Measurements from ENCODE around the gene M1AP.

M1AP gene

DNA sequence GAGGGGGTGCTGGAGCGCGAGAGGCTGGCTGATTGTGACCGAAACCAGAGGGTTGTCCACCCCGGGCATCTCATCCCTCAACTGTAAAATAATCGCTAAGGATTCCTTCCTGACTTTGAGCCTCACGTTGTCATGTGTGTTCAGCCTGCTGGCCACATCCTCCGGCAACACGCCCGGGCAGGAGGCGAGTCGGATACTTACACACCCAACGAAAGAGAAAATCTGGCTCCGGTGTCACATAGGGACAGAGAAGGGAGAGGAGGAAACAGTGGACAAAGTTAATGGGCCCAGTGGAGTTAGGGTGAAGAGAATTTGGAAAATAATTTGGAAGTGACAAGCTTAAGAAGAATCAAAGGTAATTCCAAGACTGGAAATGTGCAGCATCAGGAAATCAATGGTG, 131.5 kb downstream of the M1AP start:
- H3K9ac ChIP-seq (ENCODE audit: low read depth, low read length): no peak overlapping the region
- no peaks in the 10 kb centered on the region for H3K36me3 ChIP-seq (ENCODE audit: insufficient read depth, low read length)
- peaks cover 6% of the 10 kb centered on the region; the same call in 1 of the 2 replicates for H3K9me3 ChIP-seq (ENCODE audit: insufficient read depth, low read depth, low read length)
- no peak overlapping the region for H3K27ac ChIP-seq (ENCODE audit: low read depth, low read length)
- peaks cover 93% of the 10 kb centered on the region for H3K27me3 ChIP-seq (ENCODE audit: insufficient read depth, low read length)
- H3K4me3 ChIP-seq (ENCODE audit: low read length): no peak overlapping the region
- 0 out of 2 replicates have a peak, but pooled peaks cover 2% of the 10 kb centered on the region for H3K4me1 ChIP-seq (ENCODE audit: insufficient read depth, low read length)
- WGBS: 91% methylated on average over 13 of the region's 13 CpGs

DNA sequence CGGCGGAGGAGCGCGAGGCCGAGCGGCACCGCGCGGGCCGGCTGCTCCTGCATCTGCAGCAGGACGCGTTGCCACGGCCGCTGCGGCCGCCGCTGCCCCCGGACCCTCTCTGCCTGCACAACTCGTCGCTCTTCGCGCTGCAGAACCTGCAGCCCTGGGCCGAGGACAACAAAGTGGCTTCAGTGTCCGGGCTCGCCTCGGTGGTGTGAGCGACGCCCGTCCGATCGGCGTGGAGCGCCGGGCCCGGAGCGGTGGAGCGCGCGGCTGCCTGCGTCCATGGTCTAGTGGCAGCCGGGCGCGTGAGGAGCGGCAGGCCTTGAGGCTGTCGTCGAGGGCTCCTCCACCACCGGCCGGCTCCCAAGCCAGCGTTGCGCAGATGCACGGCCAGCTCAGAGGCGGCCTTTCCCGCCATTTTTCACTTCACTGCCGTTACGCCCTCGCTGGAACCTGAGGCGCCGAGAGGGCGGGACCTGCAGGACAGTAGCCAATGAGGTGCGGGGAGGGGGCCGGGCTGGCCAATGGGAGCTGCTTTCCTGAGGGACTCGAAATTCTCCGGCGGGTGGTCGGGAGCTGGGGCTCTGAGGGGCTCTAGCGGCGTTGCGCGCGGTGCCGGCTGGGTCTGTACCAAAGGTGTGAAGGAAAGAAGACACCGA, 132.0 kb downstream of the M1AP start:
- Histone ChIP-seq H3K4me1 (ENCODE audit: insufficient read depth, low read length) (0 out of 2 replicates have a peak, but pooled peaks cover 2% of the 10 kb centered on the region), H3K36me3 (ENCODE audit: insufficient read depth, low read length) (no peaks in the 10 kb centered on the region), H3K4me3 (ENCODE audit: low read length) (peak overlapping the region; percentile 37), H3K9me3 (ENCODE audit: insufficient read depth, low read depth, low read length) (peaks cover 6% of the 10 kb centered on the region; the same call in 1 of the 2 replicates), H3K27ac (ENCODE audit: low read depth, low read length) (no peak overlapping the region), H3K9ac (ENCODE audit: low read depth, low read length) (no peak overlapping the region), H3K27me3 (ENCODE audit: insufficient read depth, low read length) (peaks cover 99% of the 10 kb centered on the region)
- 7% methylated on average over 72 of the region's 72 CpGs for WGBS

DNA sequence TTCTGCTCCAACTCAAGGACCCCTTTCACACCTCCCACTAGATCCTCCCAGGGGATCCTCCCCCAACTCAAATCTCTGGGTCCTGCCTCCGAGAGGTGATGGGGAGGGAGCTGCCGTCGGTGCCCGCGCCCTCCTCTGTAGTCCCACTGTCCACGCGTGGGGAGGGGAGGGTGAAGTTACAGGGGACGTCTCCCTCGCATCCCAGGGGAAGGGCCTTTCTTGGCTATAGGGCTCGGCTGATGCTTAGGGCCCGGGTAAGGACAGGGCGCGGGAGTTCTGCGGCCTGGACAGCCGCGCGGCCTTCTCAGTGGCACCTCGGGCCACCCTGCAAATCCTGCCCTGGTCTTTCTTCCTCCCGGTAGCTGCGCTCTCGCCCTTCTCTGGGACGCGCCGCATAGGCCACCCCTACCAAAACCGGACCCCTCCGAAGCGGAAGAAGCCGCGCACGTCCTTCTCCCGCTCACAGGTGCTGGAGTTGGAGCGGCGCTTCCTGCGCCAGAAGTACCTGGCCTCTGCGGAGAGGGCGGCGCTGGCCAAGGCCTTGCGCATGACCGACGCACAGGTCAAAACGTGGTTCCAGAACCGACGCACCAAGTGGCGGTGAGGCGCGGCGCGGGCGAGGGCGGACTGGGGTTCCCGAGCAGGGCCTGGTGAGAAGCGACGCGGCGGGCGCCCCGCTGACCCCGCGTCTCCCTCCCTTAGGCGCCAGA, 132.7 kb downstream of the M1AP start:
- peak overlapping the region; percentile 37 for H3K4me3 ChIP-seq (ENCODE audit: low read length)
- H3K9me3 ChIP-seq (ENCODE audit: insufficient read depth, low read depth, low read length): peaks cover 6% of the 10 kb centered on the region; the same call in 1 of the 2 replicates
- H3K9ac ChIP-seq (ENCODE audit: low read depth, low read length): no peak overlapping the region
- no peaks in the 10 kb centered on the region for H3K36me3 ChIP-seq (ENCODE audit: insufficient read depth, low read length)
- H3K27ac ChIP-seq (ENCODE audit: low read depth, low read length): no peak overlapping the region
- H3K4me1 ChIP-seq (ENCODE audit: insufficient read depth, low read length): 0 out of 2 replicates have a peak, but pooled peaks cover 2% of the 10 kb centered on the region
- peaks cover 100% of the 10 kb centered on the region for H3K27me3 ChIP-seq (ENCODE audit: insufficient read depth, low read length)
- 3% methylated on average over 60 of the region's 60 CpGs for WGBS

DNA sequence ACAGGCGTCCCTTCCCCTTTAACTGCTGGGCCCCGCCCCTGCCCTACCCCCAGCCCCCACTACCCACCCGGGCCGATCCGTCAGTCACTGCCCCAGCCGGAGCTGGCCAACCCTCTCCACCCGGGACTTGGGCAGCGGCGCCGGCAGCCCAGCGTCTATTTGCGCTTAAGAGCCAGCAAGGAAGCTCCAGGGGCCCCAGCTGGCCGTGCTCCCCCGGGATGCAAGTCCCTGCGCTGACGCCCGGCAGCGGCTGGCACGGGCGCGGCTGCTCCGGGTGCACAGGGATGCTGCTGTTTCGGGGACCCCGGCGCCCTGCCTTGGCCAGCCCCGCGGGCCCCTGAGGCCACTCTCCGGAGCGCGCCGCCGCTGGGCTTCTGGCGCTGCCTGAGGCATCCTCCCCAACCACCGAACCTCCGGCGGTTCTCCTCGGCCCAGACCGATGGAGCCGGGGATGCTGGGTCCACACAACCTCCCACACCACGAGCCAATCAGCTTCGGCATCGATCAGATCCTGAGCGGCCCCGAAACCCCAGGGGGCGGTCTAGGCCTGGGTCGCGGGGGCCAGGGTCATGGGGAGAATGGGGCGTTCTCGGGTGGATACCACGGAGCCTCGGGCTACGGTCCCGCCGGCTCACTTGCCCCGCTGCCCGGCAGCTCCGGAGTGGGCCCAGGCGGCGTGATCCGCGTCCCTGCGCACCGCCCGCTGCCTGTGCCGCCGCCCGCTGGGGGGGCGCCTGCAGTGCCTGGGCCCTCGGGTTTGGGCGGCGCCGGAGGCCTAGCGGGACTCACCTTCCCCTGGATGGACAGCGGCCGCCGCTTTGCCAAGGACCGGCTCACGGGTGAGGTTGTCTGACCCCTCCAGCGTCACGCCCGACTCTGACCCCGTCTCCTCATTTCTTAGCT, 133.5 kb downstream of the M1AP start, which contains the start of gene TLX2:
Gene TLX2 (plus strand): TSS at position 83 of the 903 bp plus-strand sequence. CDS start 357 bp downstream, at position 440.
- Histone ChIP-seq H3K36me3 (ENCODE audit: insufficient read depth, low read length) (no peaks in the 10 kb centered on the region), H3K9me3 (ENCODE audit: insufficient read depth, low read depth, low read length) (peaks cover 6% of the 10 kb centered on the region; the same call in 1 of the 2 replicates), H3K4me3 (ENCODE audit: low read length) (peak within 1 kb of the TSS; percentile 37), H3K9ac (ENCODE audit: low read depth, low read length) (no peak within 1 kb of the TSS), H3K27me3 (ENCODE audit: insufficient read depth, low read length) (peaks cover 100% of the 10 kb centered on the region), H3K4me1 (ENCODE audit: insufficient read depth, low read length) (0 out of 2 replicates have a peak, but pooled peaks cover 2% of the 10 kb centered on the region), H3K27ac (ENCODE audit: low read depth, low read length) (no peak within 1 kb of the TSS)
- 3% methylated on average over 82 of the region's 82 CpGs for WGBS

DNA sequence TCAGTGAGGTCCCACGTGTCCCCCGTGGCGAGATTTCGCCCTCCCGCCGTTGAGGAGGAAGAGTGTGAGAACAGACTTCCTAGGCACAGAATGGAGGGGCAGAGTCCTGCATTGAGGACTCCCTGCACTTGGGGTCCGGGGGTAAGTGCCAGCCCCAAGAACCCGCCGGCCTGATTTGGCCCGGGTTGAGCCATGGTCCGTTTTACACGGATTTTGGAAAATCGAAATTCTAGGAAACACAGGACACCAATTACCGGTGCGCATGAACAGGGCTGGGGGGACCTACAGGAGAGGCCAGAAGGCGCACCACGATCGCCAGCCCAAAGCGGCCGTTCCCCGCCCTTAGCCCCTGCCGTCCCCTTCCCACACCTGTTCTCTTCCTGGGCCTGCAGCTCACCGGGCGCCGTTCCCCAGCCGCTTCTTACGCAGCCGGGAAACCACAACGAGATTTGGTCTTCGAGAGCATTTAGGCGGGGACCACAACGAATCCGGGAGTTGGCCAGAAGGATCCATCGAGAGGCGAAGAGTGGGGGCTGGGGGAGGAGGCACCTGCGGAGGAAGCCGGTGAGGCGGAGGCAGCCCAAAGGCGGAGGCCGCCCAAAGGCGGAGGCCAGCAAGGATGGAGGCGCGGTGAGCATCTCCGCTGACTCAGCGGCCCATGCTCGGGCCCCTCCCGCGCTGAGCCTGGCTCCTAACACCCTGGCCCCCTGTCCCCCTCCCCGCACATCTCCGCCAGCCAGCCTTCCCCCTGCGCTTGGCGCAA, 134.3 kb downstream of the M1AP start:
- H3K4me3 ChIP-seq (ENCODE audit: low read length): peak overlapping the region; percentile 26
- WGBS: 1% methylated on average over 52 of the region's 52 CpGs
- no peak overlapping the region for H3K9ac ChIP-seq (ENCODE audit: low read depth, low read length)
- H3K9me3 ChIP-seq (ENCODE audit: insufficient read depth, low read depth, low read length): peaks cover 6% of the 10 kb centered on the region; the same call in 1 of the 2 replicates
- 0 out of 2 replicates have a peak, but pooled peaks cover 3% of the 10 kb centered on the region for H3K4me1 ChIP-seq (ENCODE audit: insufficient read depth, low read length)
- H3K27ac ChIP-seq (ENCODE audit: low read depth, low read length): no peak overlapping the region
- H3K36me3 ChIP-seq (ENCODE audit: insufficient read depth, low read length): no peaks in the 10 kb centered on the region
- peaks cover 100% of the 10 kb centered on the region for H3K27me3 ChIP-seq (ENCODE audit: insufficient read depth, low read length)

DNA sequence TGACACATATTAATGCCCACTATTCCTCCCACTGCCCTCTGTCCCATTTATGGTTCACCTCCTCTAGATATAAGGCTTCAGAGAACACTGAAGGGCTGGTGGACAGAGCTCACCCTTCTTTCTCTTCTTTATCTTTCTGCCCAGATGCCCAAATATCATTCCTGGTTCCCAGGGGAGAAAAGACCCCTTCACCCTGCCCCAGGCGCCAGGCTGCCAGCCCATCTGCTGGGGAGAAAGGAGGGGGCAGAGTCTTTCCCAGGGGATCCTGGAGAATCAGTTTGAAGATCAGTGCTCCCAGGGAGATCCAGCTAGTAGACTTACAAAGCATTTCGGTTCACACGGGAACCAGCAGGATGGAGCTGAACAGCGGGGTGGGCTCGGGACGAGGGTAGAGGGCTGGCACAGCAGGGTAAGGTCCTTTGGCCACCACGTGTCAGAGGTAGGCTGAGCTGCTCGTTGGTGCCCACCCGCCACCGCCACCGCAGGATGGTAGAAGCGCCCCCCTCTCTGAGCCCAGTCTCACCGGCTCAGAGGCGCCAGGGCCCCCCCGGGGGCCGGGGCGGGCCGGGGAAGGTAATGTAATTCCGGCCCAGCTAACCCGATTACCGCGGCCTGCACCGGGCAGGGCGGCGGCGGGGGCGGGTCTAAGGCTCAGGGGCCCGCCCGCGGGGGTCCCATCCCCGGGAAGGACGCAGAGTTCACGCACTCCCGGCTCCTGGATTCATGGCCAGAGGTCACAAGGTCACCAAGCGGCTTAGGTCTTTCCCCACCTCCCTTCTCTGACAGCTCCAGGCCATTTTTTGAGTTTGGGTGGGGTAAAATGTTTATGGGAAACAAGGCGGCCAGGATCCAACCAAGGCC, 135.2 kb downstream of the M1AP start:
- 3% methylated on average over 36 of the region's 36 CpGs for WGBS
- peak overlapping the region; percentile 26; the same call in 1 of the 2 replicates for H3K4me3 ChIP-seq (ENCODE audit: low read length)
- H3K27me3 ChIP-seq (ENCODE audit: insufficient read depth, low read length): peaks cover 98% of the 10 kb centered on the region
- peaks cover 8% of the 10 kb centered on the region; the same call in 1 of the 2 replicates for H3K4me1 ChIP-seq (ENCODE audit: insufficient read depth, low read length)
- H3K27ac ChIP-seq (ENCODE audit: low read depth, low read length): no peak overlapping the region
- H3K9me3 ChIP-seq (ENCODE audit: insufficient read depth, low read depth, low read length): peaks cover 6% of the 10 kb centered on the region; the same call in 1 of the 2 replicates
- H3K36me3 ChIP-seq (ENCODE audit: insufficient read depth, low read length): no peaks in the 10 kb centered on the region
- H3K9ac ChIP-seq (ENCODE audit: low read depth, low read length): no peak overlapping the region

DNA sequence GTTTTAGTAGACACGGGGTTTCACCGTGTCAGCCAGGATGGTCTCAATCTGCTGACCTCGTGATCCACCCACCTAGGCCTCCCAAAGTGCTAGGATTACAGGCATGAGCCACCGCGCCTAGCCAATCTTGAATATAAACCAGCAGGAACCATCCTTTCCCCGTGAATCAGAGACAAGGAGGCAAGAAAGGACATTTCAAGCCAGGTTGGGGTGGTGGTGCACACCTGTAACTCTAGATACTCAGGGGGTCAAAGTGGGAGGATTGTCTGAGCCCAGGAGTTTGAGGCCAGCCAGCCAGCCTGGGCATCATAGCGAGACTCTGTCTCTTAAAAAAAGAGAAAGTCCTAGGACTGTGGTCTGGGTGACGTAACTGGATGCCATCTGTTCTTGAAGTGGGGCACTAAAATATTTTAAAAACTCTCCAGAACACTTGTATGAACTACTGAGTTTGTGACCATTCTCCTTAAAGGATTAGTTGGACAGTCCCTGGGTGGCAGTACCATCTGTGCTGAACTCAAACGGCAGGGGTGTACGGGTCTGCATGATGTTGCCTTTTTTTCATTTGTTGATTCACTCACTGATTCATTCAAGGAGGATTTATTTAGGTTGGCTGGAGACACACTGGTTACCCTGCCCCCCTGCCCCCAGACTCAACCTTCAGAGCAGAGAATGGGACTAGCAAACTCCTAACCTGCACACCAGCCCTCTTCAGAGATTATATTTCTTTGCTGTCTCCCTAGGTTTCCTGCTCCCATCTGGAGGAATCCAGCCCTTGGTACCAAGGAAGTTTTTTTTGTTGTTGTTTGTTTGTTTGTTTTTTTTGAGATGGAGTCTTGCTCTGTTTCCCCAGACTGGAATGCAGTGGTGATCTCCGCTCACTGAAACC, 136.8 kb downstream of the M1AP start:
- WGBS: 75% methylated on average over 11 of the region's 11 CpGs
- Histone ChIP-seq H3K4me1 (ENCODE audit: insufficient read depth, low read length) (peaks cover 13% of the 10 kb centered on the region; the same call in 1 of the 2 replicates), H3K36me3 (ENCODE audit: insufficient read depth, low read length) (no peaks in the 10 kb centered on the region), H3K27me3 (ENCODE audit: insufficient read depth, low read length) (peaks cover 81% of the 10 kb centered on the region), H3K9me3 (ENCODE audit: insufficient read depth, low read depth, low read length) (peaks cover under 1% of the 10 kb centered on the region; the same call in 1 of the 2 replicates), H3K9ac (ENCODE audit: low read depth, low read length) (no peak overlapping the region), H3K27ac (ENCODE audit: low read depth, low read length) (no peak overlapping the region), H3K4me3 (ENCODE audit: low read length) (no peak overlapping the region)

DNA sequence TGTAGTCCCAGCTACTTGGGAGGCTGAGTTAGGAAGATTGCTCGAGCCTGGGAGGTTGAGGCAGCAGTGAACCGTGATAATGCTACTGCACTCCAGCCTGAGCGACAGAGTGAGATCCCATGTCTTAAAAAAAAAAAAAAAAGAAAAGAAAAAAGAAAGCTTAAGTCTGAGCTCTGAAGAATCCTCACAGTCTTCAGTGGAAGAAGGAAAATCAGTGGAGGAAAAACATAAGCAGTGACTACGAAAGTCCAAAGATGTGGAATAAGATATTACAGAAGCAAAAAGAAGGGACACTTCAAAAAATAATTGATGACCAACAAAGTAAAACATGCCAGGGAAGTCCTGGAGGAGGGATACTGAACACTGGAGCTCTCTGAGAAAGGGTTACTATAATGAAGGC, 137.9 kb downstream of the M1AP start:
- 86% methylated on average over 4 of the region's 4 CpGs for WGBS
- H3K9ac ChIP-seq (ENCODE audit: low read depth, low read length): no peak overlapping the region
- no peak overlapping the region for H3K4me3 ChIP-seq (ENCODE audit: low read length)
- H3K36me3 ChIP-seq (ENCODE audit: insufficient read depth, low read length): peaks cover 8% of the 10 kb centered on the region
- H3K4me1 ChIP-seq (ENCODE audit: insufficient read depth, low read length): peaks cover 13% of the 10 kb centered on the region; the same call in 1 of the 2 replicates
- no peaks in the 10 kb centered on the region for H3K9me3 ChIP-seq (ENCODE audit: insufficient read depth, low read depth, low read length)
- no peak overlapping the region for H3K27ac ChIP-seq (ENCODE audit: low read depth, low read length)
- H3K27me3 ChIP-seq (ENCODE audit: insufficient read depth, low read length): peaks cover 76% of the 10 kb centered on the region

DNA sequence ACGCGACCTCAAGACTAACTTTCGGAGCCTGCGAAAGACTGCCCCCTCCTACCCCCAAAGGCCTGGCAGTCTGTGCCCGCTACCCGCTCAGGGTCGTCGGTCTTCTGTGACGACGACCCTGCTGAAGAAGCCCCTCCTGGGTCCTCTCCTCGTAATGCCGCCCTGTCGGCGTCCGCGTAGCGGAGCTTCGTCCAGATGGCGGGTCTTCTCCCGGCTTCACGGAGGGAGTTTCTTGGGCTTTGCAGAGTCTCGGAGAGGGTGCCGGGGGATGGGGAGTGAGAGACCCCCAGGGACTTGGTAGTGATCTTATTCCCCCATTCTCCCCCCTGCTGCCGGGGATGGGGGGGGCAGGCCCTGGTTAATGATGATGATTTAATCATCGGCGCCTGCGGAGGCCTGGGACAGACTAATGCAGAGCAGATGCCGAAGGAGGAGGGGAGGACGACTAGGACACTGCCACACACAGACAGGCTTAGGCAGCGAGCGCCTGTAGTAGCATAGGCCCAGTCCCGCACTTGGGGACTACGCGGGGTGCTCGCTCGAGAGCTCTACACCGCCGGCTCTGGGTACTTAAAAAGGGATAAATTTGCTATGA, 140.1 kb downstream of the M1AP start:
- H3K27ac ChIP-seq (ENCODE audit: low read depth, low read length): peak overlapping the region; percentile 95; the same call in 1 of the 2 replicates
- H3K9me3 ChIP-seq (ENCODE audit: insufficient read depth, low read depth, low read length): no peaks in the 10 kb centered on the region
- WGBS: 5% methylated on average over 36 of the region's 38 CpGs
- H3K4me3 ChIP-seq (ENCODE audit: low read length): peak overlapping the region; percentile 79
- peaks cover 14% of the 10 kb centered on the region for H3K36me3 ChIP-seq (ENCODE audit: insufficient read depth, low read length)
- H3K9ac ChIP-seq (ENCODE audit: low read depth, low read length): peak overlapping the region; percentile 90
- H3K27me3 ChIP-seq (ENCODE audit: insufficient read depth, low read length): peaks cover 76% of the 10 kb centered on the region
- peaks cover 17% of the 10 kb centered on the region; the same call in 1 of the 2 replicates for H3K4me1 ChIP-seq (ENCODE audit: insufficient read depth, low read length)
